DOHH2 (cell line): ENCODE results near the gene GAA.

Experiments
- H3F3A ChIP-seq: fragments of 200-600 bp; sonication (generic), shearing (Covaris generic); 2 replicates; pipeline ENCODE4 v1.6.0; 2016; ENCODE audit warnings: antibody characterized with exemption, mild to moderate bottlenecking; ENCODE audit not compliant: control insufficient read depth, insufficient read depth
- H3K27ac ChIP-seq: fragments of 200-600 bp; sonication (generic); 2 replicates; pipeline ENCODE4 v1.5.1; 2014; ENCODE audit warnings: low read depth, mild to moderate bottlenecking, low read length, moderate library complexity
- H3K27me3 ChIP-seq: fragments of 200-600 bp; sonication (generic); 2 replicates; pipeline ENCODE4 v1.6.1; 2014; ENCODE audit warnings: mild to moderate bottlenecking, low read length, mixed read lengths; ENCODE audit not compliant: control insufficient read depth
- H3K36me3 ChIP-seq: fragments of 200-600 bp; sonication (generic); 2 replicates; pipeline ENCODE4 v1.6.1; 2014; ENCODE audit warnings: mild to moderate bottlenecking, low read length, moderate library complexity, mixed read lengths; ENCODE audit not compliant: control insufficient read depth
- H3K4me1 ChIP-seq: fragments of 200-600 bp; sonication (generic); 2 replicates; pipeline ENCODE4 v1.6.1; 2014; ENCODE audit warnings: mild to moderate bottlenecking, low read length, mixed read lengths; ENCODE audit not compliant: control insufficient read depth
- H3K4me2 ChIP-seq: fragments of 200-600 bp; sonication (generic); 2 replicates; pipeline ENCODE4 v1.6.0; 2014; ENCODE audit warnings: mild to moderate bottlenecking, low read length, moderate library complexity
- H3K4me3 ChIP-seq: fragments of 200-600 bp; sonication (generic); 2 replicates; pipeline ENCODE4 v1.5.1; 2014; ENCODE audit warnings: mild to moderate bottlenecking, low read length, mixed read lengths
- H3K79me2 ChIP-seq: fragments of 200-600 bp; sonication (generic); 2 replicates; pipeline ENCODE4 v1.6.1; 2014; ENCODE audit warnings: mild to moderate bottlenecking, low read length, mixed read lengths; ENCODE audit not compliant: control insufficient read depth
- H3K9me2 ChIP-seq: fragments of 200-600 bp; sonication (generic); replicated peaks from 2 replicates; pipeline ENCODE4 v1.6.1; 2014; ENCODE audit warnings: mild to moderate bottlenecking, low read length, mixed read lengths; ENCODE audit not compliant: control insufficient read depth
- H3K9me3 ChIP-seq: fragments of 200-600 bp; sonication (generic); 2 replicates; pipeline ENCODE4 v1.6.1; 2014; ENCODE audit warnings: antibody characterized with exemption, low read length, mixed read lengths; ENCODE audit not compliant: control insufficient read depth, insufficient read depth
- H4K20me1 ChIP-seq: fragments of 200-600 bp; sonication (generic); 2 replicates; pipeline ENCODE4 v1.6.0; 2014; ENCODE audit warnings: low read depth, mild to moderate bottlenecking, antibody characterized with exemption, low read length, moderate library complexity; ENCODE audit not compliant: control insufficient read depth, insufficient read depth
- CTCF ChIP-seq: fragments of 200-600 bp; sonication (generic); IDR thresholded peaks from one replicate; pipeline ENCODE4 v1.5.1; 2014; ENCODE audit warnings: antibody characterized with exemption, mild to moderate bottlenecking, low read depth, low read length; ENCODE audit not compliant: poor library complexity, severe bottlenecking
- EZH2phosphoT487 ChIP-seq: fragments of 200-600 bp; sonication (generic); IDR thresholded peaks from 2 replicates; pipeline ENCODE4 v1.6.1; 2017; ENCODE audit warnings: borderline replicate concordance, mild to moderate bottlenecking, antibody characterized with exemption, low read length, moderate library complexity, mixed read lengths

The GAA gene

GRCh38 chr17:80163336-80163735 is 62.0 kb downstream of the GAA start:
- H3K79me2 ChIP-seq, result no peaks in the 10 kb centered on the region
- no peaks in the 10 kb centered on the region for H3K9me3 ChIP-seq
- H3K27me3 ChIP-seq, result peaks cover 2% of the 10 kb centered on the region; the same call in 1 of the 2 replicates
- H3F3A ChIP-seq, result no peaks in the 10 kb centered on the region
- no peaks in the 10 kb centered on the region for H4K20me1 ChIP-seq
- H3K4me3 ChIP-seq, result no peak overlapping the region
- H3K4me2 ChIP-seq, result no peak overlapping the region
- H3K9me2 ChIP-seq, result no peaks in the 10 kb centered on the region
- TF ChIP-seq CTCF (no peak), EZH2phosphoT487 (no peak)
- no peaks in the 10 kb centered on the region for H3K4me1 ChIP-seq
- H3K27ac ChIP-seq, result no peak overlapping the region
- no peaks in the 10 kb centered on the region for H3K36me3 ChIP-seq

GRCh38 chr17:80164185-80164584 is 62.8 kb downstream of the GAA start:
- no peak overlapping the region for H3K27ac ChIP-seq
- no peaks in the 10 kb centered on the region for H4K20me1 ChIP-seq
- H3K4me3 ChIP-seq, result no peak overlapping the region
- H3K9me2 ChIP-seq, result no peaks in the 10 kb centered on the region
- H3K4me1 ChIP-seq, result no peaks in the 10 kb centered on the region
- no peak overlapping the region for H3K4me2 ChIP-seq
- peaks cover 2% of the 10 kb centered on the region; the same call in 1 of the 2 replicates for H3K27me3 ChIP-seq
- H3K79me2 ChIP-seq, result no peaks in the 10 kb centered on the region
- no peaks in the 10 kb centered on the region for H3F3A ChIP-seq
- no peaks in the 10 kb centered on the region for H3K9me3 ChIP-seq
- H3K36me3 ChIP-seq, result no peaks in the 10 kb centered on the region
- TF ChIP-seq CTCF (no peak), EZH2phosphoT487 (no peak)

GRCh38 chr17:80166446-80166845 is 65.1 kb downstream of the GAA start:
- H3K36me3 ChIP-seq, result no peaks in the 10 kb centered on the region
- H3K9me3 ChIP-seq, result no peaks in the 10 kb centered on the region
- no peaks in the 10 kb centered on the region for H3K79me2 ChIP-seq
- no peaks in the 10 kb centered on the region for H3K9me2 ChIP-seq
- no peaks in the 10 kb centered on the region for H3K4me1 ChIP-seq
- no peak overlapping the region for H3K27ac ChIP-seq
- no peak overlapping the region for H3K4me3 ChIP-seq
- TF ChIP-seq EZH2phosphoT487, result no peak
- no peak for TF ChIP-seq CTCF
- H3K27me3 ChIP-seq, result peaks cover 2% of the 10 kb centered on the region; the same call in 1 of the 2 replicates
- no peaks in the 10 kb centered on the region for H3F3A ChIP-seq
- no peak overlapping the region for H3K4me2 ChIP-seq
- no peaks in the 10 kb centered on the region for H4K20me1 ChIP-seq

- no peak for TF ChIP-seq EZH2phosphoT487
- no peak for TF ChIP-seq CTCF
- no peaks in the 10 kb centered on the region for H3F3A ChIP-seq
- H3K4me2 ChIP-seq, result no peak overlapping the region
- no peaks in the 10 kb centered on the region for H3K9me2 ChIP-seq
- H3K79me2 ChIP-seq, result no peaks in the 10 kb centered on the region
- H3K4me1 ChIP-seq, result no peaks in the 10 kb centered on the region
- H3K9me3 ChIP-seq, result no peaks in the 10 kb centered on the region
- H3K27me3 ChIP-seq, result no peaks in the 10 kb centered on the region
- H3K36me3 ChIP-seq, result no peaks in the 10 kb centered on the region
- no peak overlapping the region for H3K27ac ChIP-seq
- no peak overlapping the region for H3K4me3 ChIP-seq
- H4K20me1 ChIP-seq, result no peaks in the 10 kb centered on the region
Measured at GRCh38 chr17:80168371-80168770, 67.0 kb downstream of the GAA start.
